ENCODE results near the gene EPOP. TPM values are rescaled to one million over a fixed set of nuclear protein-coding genes. Genes with fewer than 3 reads are reported as not detected.

Gene EPOP
- total and polyA plus RNA-seq, 2 of the 13 experiments (the other 11 are each of a cell fraction or from before 2014, with no cell fraction given), result 14.7 to 37.8 TPM

GRCh38 chr17:38667099-38667786 is 7.5 kb downstream of the EPOP start (continued):
- TF ChIP-seq ZGPAT (CRISPR knock-in tag; IDR thresholded peaks at IDR 0.05) (peak; percentile 61; the same call in 1 of the 2 replicates), ZNF180 (CRISPR knock-in tag; IDR thresholded peaks at IDR 0.05; ENCODE audit: borderline replicate concordance, low read depth) (peak; percentile 50; the same call in 1 of the 2 replicates), TFE3 (CRISPR knock-in tag; IDR thresholded peaks at IDR 0.05) (no peak), ZBTB33 (CRISPR knock-in tag; IDR thresholded peaks at IDR 0.05) (0 out of 2 replicates have a peak, but pooled peaks have one; percentile 77), GABPA (IDR thresholded peaks at IDR 0.05; ENCODE audit: low read depth, low read length) (no peak), GABPA (CRISPR knock-in tag; IDR thresholded peaks at IDR 0.05; ENCODE audit: low read depth) (no peak), HNF1B (CRISPR knock-in tag; IDR thresholded peaks at IDR 0.05) (peak; percentile 78), ZNF597 (CRISPR knock-in tag; IDR thresholded peaks at IDR 0.05) (no peak), SNAI1 (CRISPR knock-in tag; IDR thresholded peaks at IDR 0.05; ENCODE audit: borderline replicate concordance) (no peak), ZBTB7B (CRISPR knock-in tag; IDR thresholded peaks at IDR 0.05) (peak; percentile 80; the same call in 1 of the 2 replicates), IKZF5 (CRISPR knock-in tag; IDR thresholded peaks at IDR 0.05) (peak; percentile 79; the same call in 1 of the 2 replicates), GMEB1 (CRISPR knock-in tag; IDR thresholded peaks at IDR 0.05; ENCODE audit: borderline replicate concordance) (0 out of 2 replicates have a peak, but pooled peaks have one; percentile 45), NFE2 (CRISPR knock-in tag; IDR thresholded peaks at IDR 0.05) (no peak), ZMYM4 (CRISPR knock-in tag; IDR thresholded peaks at IDR 0.05) (0 out of 2 replicates have a peak, but pooled peaks have one; percentile 18), MYPOP (CRISPR knock-in tag; IDR thresholded peaks at IDR 0.05) (no peak), TBP (CRISPR knock-in tag; IDR thresholded peaks at IDR 0.05) (no peak)
